GM12891 (cell line): ENCODE measurements around the gene PYGM.

ENCODE experiments used
- POLR2A ChIP-seq: IDR thresholded peaks from 2 replicates; pipeline ENCODE4 v1.6.1; 2011; ENCODE audit warnings: low read depth, low read length, control low read depth
- TAF1 ChIP-seq: IDR thresholded peaks from 2 replicates; pipeline ENCODE4 v1.6.1; 2011; ENCODE audit warnings: low read depth, low read length, control low read depth

GRCh38 chr11:64765851-64766665 lies 6.3 kb upstream of the PYGM start:
- TF ChIP-seq TAF1 (no peak), POLR2A (no peak)
